Measurements from ENCODE around the gene IRX1.

Gene IRX1

GRCh38 chr5:3604501-3604900 lies 8.9 kb downstream of the IRX1 start:
- Histone ChIP-seq H3K27me3 (ENCODE audit: insufficient read depth, poor library complexity, severe bottlenecking) (peaks cover 35% of the 10 kb centered on the region), H3K4me3 (replicated peaks; ENCODE audit: insufficient read depth, low read length) (no peak overlapping the region), H3K27ac (replicated peaks) (no peak overlapping the region)
- no peak for TF ChIP-seq POLR2AphosphoS5 (IDR thresholded peaks at IDR 0.05; ENCODE audit: low read depth)
- no peak for TF ChIP-seq SPI1 (IDR thresholded peaks at IDR 0.05; ENCODE audit: borderline replicate concordance, low read depth)
- TF ChIP-seq GABPA (IDR thresholded peaks at IDR 0.05; ENCODE audit: low read depth), result no peak
- TF ChIP-seq REST (IDR thresholded peaks at IDR 0.05; ENCODE audit: insufficient replicate concordance, low read depth), result no peak
- no peak for DNase-seq (ENCODE audit: low read depth in 1 of 2, low spot score in 1 of 2)

- Histone ChIP-seq H3K27ac (replicated peaks) (no peak overlapping the region), H3K27me3 (ENCODE audit: insufficient read depth, poor library complexity, severe bottlenecking) (peaks cover 30% of the 10 kb centered on the region), H3K4me3 (replicated peaks; ENCODE audit: insufficient read depth, low read length) (no peak overlapping the region)
- DNase-seq (ENCODE audit: low read depth in 1 of 2, low spot score in 1 of 2), result no peak
- TF ChIP-seq SPI1 (IDR thresholded peaks at IDR 0.05; ENCODE audit: borderline replicate concordance, low read depth) (no peak), REST (IDR thresholded peaks at IDR 0.05; ENCODE audit: insufficient replicate concordance, low read depth) (no peak), GABPA (IDR thresholded peaks at IDR 0.05; ENCODE audit: low read depth) (no peak), POLR2AphosphoS5 (IDR thresholded peaks at IDR 0.05; ENCODE audit: low read depth) (no peak), CTCF (IDR thresholded peaks at IDR 0.05; ENCODE audit: insufficient read depth, low read length) (no peak)
Observed at GRCh38 chr5:3605298-3606010, 9.8 kb downstream of the IRX1 start.

GRCh38 chr5:3606121-3606831 lies 10.6 kb downstream of the IRX1 start:
- no peak for DNase-seq (ENCODE audit: low read depth in 1 of 2, low spot score in 1 of 2)
- Histone ChIP-seq H3K27me3 (ENCODE audit: insufficient read depth, poor library complexity, severe bottlenecking) (peaks cover 26% of the 10 kb centered on the region), H3K4me3 (replicated peaks; ENCODE audit: insufficient read depth, low read length) (no peak overlapping the region), H3K27ac (replicated peaks) (no peak overlapping the region)
- TF ChIP-seq CTCF (IDR thresholded peaks at IDR 0.05; ENCODE audit: insufficient read depth, low read length) (no peak), GABPA (IDR thresholded peaks at IDR 0.05; ENCODE audit: low read depth) (no peak), POLR2AphosphoS5 (IDR thresholded peaks at IDR 0.05; ENCODE audit: low read depth) (no peak), REST (IDR thresholded peaks at IDR 0.05; ENCODE audit: insufficient replicate concordance, low read depth) (no peak), SPI1 (IDR thresholded peaks at IDR 0.05; ENCODE audit: borderline replicate concordance, low read depth) (no peak)
